Measurements from ENCODE around the gene ARHGEF4.

GRCh38 chr2:131042148-131042775 is 205.5 kb downstream of the ARHGEF4 start:
- TF ChIP-seq, protein P1, sequence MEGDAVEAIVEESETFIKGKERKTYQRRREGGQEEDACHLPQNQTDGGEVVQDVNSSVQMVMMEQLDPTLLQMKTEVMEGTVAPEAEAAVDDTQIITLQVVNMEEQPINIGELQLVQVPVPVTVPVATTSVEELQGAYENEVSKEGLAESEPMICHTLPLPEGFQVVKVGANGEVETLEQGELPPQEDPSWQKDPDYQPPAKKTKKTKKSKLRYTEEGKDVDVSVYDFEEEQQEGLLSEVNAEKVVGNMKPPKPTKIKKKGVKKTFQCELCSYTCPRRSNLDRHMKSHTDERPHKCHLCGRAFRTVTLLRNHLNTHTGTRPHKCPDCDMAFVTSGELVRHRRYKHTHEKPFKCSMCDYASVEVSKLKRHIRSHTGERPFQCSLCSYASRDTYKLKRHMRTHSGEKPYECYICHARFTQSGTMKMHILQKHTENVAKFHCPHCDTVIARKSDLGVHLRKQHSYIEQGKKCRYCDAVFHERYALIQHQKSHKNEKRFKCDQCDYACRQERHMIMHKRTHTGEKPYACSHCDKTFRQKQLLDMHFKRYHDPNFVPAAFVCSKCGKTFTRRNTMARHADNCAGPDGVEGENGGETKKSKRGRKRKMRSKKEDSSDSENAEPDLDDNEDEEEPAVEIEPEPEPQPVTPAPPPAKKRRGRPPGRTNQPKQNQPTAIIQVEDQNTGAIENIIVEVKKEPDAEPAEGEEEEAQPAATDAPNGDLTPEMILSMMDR (IDR thresholded peaks at IDR 0.05; ENCODE audit: extremely low read depth in 1 of 2, insufficient read depth in 1 of 2, low read depth in 1 of 2, low read length in 2 of 2) = no peak
- TF ChIP-seq MAX (IDR thresholded peaks at IDR 0.05; ENCODE audit: insufficient read depth, insufficient read length) = no peak

All from endothelial cell of umbilical vein (primary cell).